GM06990 (cell line): Measurements from ENCODE around the gene RETREG3.

Experiments
- DNase-seq: peaks from one replicate; pipeline ENCODE4 v3.0.0-alpha.2; 2011; ENCODE audit not compliant: insufficient read length; ENCODE audit errors: extremely low read depth
- H3K27me3 ChIP-seq: replicated peaks from 2 replicates; pipeline ENCODE4 v1.6.0; 2011; ENCODE audit warnings: low read length; ENCODE audit not compliant: control insufficient read depth, insufficient read depth
- H3K36me3 ChIP-seq: 2 replicates; pipeline ENCODE4 v1.5.1; 2011; ENCODE audit warnings: low read length; ENCODE audit not compliant: control insufficient read depth, insufficient read depth
- H3K4me3 ChIP-seq: replicated peaks from 2 replicates; pipeline ENCODE4 v1.5.1; 2011; ENCODE audit warnings: low read depth, mild to moderate bottlenecking, control low read depth, low read length
- TF ChIP-seq, protein P1 (sequence below): IDR thresholded peaks from 2 replicates; pipeline ENCODE4 v1.5.1; 2011; ENCODE audit warnings: low read length, control low read depth, mild to moderate bottlenecking, inconsistent platforms; ENCODE audit not compliant: insufficient read depth, poor library complexity, severe bottlenecking

The RETREG3 gene

DNA sequence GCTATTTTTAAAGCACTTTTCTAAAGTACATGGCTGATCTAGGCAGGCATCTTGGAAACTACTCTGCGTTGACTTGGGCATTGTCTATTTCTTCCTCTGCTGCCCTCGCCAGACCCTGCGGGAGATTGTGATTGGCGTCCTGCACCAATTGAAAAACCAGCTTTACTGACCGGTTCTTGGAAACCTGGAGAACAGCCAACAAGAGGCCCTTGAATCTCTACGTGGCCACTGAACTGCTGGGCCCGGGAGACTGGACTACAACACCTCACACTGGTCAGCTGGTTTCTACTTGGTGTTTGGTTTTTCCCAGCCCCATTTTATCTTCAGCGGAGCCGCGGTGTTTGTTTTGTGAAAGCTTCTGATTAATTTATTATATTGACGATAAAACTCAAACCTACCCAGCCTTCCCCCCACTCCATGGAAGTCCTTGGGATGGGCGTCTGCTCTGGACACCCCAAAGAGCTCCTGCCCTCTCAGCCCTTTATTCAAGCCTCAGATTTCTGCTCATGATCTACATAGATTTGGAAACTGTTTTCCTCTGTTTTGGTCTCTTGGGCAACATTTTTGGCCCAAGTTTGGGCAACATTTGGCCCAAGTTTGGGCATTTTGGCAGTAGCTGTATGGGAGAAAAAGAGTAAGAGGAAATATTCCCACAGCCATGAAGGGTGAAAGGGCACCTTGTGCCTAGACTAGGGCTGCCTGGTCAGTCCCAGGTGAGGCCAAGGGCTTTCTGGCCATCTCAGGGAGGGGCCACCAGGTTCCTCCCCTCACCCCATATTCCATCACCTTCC is 37.5 kb downstream of the RETREG3 start:
- H3K36me3 ChIP-seq, result peaks cover 46% of the 10 kb centered on the region
- H3K27me3 ChIP-seq, result no peaks in the 10 kb centered on the region
- H3K4me3 ChIP-seq, result no peak overlapping the region
- no peak for DNase-seq
- TF ChIP-seq, protein P1, sequence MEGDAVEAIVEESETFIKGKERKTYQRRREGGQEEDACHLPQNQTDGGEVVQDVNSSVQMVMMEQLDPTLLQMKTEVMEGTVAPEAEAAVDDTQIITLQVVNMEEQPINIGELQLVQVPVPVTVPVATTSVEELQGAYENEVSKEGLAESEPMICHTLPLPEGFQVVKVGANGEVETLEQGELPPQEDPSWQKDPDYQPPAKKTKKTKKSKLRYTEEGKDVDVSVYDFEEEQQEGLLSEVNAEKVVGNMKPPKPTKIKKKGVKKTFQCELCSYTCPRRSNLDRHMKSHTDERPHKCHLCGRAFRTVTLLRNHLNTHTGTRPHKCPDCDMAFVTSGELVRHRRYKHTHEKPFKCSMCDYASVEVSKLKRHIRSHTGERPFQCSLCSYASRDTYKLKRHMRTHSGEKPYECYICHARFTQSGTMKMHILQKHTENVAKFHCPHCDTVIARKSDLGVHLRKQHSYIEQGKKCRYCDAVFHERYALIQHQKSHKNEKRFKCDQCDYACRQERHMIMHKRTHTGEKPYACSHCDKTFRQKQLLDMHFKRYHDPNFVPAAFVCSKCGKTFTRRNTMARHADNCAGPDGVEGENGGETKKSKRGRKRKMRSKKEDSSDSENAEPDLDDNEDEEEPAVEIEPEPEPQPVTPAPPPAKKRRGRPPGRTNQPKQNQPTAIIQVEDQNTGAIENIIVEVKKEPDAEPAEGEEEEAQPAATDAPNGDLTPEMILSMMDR, result no peak

DNA sequence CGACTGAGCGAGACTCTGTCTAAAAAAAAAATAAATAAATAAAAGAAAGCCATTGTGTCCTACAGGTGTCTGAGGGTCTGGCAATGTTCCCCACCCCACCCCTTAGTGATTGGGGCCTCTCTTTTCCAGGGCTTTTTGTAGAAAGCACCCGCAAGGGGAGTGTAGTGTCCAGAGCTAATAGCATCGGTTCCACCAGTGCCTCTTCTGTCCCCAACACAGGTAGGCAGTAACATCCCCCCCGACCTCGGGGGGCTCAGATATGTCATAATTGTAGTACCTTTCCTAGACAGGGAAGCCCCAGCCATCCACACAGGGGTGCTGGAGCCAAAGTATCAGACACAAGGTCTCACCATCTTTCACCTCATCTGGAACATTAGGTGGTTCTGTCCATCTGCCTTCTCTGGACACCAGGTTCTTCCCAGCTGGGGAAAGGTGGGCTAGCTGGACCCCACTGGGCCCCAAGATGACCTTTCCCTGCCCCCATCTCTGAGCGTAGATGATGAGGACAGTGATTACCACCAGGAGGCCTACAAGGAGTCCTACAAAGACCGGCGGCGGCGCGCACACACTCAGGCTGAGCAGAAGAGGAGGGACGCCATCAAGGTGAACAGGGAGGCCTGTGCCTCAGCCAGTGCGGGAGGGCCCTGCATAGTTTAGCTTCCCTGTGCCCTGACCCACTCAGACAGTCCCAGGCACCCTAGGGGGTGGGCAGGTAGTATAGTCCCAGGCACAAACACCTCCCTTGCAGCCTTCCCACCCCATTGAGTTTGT is 40.6 kb downstream of the RETREG3 start:
- DNase-seq, result no peak
- peaks cover 63% of the 10 kb centered on the region for H3K36me3 ChIP-seq
- H3K27me3 ChIP-seq, result no peaks in the 10 kb centered on the region
- TF ChIP-seq, protein P1, result no peak
- H3K4me3 ChIP-seq, result no peak overlapping the region; the same call in 1 of the 2 replicates

DNA sequence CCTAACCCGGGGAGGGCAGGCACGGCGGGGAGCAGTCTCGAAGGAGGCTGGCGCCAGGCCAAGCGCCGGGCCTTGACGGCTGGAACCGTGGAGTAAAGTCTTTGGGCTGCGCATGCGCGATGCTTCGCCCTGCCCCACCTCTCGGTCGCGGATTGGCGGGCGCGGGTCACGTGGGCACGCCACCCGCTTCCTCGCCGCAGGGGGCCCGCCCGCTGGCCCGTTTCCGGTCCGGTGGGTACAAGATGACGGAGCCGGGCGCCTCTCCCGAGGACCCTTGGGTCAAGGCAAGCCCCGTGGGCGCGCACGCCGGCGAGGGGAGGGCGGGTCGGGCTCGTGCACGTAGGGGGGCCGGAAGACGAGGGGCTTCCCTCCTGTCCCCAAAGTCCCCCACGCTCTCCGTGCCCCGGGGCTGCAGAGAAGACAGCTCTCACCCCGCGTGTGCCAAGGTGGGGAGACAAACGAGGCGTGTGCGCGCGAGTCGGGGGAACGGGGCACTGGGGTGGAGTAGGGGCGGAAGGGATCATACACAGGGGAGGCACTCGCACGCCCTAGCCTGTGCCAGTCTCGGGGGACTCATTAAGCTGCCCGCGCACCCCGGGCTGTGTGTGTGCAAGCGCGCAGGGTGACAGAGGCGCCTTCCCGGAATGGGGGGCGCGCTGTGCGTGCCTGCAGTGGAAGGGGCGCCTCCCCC is 42.1 kb downstream of the RETREG3 start, which contains the start of gene MLX:
Gene MLX (plus strand): TSS at position 218 of the 691 bp plus-strand sequence. CDS start 25 bp downstream, at position 243.
- DNase-seq, result peak; percentile 95
- H3K27me3 ChIP-seq, result no peaks in the 10 kb centered on the region
- peak within 1 kb of the TSS; percentile 91 for H3K4me3 ChIP-seq
- H3K36me3 ChIP-seq, result peaks cover 52% of the 10 kb centered on the region
- TF ChIP-seq, protein P1, result no peak

DNA sequence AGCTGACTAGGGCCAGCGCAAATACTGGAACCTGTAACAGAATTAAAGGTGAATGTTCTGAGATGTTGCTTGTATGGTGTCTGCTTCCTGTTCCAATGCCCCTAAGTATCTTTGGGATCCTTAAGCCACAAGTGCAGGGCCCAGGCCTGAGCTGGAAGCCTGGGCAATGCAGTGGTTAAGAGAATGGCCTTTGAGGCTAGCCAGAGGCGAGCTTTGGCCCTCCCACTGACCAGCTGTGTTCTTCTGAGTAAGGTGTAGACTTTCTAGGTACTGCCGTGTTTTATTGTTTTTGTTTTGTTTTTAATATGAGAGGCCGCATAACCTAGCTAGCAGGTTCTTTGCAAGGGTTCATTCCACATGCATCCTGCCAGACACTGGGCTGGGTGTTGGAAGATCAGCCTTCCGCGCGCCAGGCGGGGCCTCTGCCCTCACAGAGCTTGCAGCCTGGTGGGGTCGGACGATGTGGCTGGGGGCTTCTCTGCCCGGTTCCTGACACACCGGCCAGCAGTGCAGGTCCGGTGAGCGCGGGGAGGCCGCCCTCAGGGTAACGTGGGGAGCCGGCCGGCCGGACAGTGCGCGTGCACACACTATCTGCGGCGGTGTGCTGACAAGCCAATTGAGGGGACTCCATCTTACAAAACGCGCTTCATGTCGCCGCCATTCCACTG is 42.8 kb downstream of the RETREG3 start:
- DNase-seq, result no peak
- Histone ChIP-seq H3K36me3 (peaks cover 46% of the 10 kb centered on the region), H3K27me3 (no peaks in the 10 kb centered on the region), H3K4me3 (peak overlapping the region; percentile 91)
- TF ChIP-seq, protein P1, result no peak

DNA sequence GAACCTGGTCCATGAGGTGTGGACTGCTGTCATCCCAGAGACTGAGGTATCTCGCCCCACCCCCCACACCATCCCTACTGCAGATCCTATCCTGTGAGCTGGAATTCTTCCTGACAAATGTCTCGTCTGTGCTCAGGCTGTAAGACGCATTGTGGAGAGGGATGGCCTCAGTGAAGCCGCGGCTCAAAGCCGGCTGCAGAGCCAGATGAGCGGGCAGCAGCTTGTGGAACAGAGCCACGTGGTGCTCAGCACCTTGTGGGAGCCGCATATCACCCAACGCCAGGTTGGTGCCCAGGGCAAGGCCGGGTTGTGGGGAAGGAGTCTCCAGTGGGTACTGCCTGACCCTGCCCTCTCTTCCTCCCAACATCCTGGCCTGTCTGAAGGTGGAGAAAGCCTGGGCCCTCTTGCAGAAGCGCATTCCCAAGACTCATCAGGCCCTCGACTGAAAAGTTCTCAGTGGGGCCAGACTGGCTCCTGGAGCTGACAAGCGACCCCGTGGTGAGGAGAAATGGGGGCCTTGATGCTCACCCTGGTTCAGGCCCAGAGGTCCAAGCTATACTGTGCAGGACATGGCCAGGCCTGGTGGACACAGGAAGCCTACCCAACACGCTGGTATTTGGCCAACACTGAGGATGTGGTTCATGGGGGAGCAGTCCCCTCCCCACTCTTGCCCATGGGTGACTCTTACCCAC is 43.5 kb downstream of the RETREG3 start:
- DNase-seq, result no peak
- Histone ChIP-seq H3K27me3 (no peaks in the 10 kb centered on the region), H3K36me3 (peaks cover 45% of the 10 kb centered on the region), H3K4me3 (no peak overlapping the region)
- TF ChIP-seq, protein P1, result no peak
